Stimulated activated CD8-positive, alpha-beta memory T cell treated with anti-CD3 and anti-CD28 coated beads, Interleukin-15, amount 100 ng/mL, for 4 hours (primary cell): Measurements from ENCODE around the gene GNGT2.

Experiments used
- DNase-seq, 2 donors: peaks; one replicate each; pipeline ENCODE4 v3.0.0-alpha.2; 2020; ENCODE audit warnings: low read depth in 2 of 2

Gene GNGT2

DNA sequence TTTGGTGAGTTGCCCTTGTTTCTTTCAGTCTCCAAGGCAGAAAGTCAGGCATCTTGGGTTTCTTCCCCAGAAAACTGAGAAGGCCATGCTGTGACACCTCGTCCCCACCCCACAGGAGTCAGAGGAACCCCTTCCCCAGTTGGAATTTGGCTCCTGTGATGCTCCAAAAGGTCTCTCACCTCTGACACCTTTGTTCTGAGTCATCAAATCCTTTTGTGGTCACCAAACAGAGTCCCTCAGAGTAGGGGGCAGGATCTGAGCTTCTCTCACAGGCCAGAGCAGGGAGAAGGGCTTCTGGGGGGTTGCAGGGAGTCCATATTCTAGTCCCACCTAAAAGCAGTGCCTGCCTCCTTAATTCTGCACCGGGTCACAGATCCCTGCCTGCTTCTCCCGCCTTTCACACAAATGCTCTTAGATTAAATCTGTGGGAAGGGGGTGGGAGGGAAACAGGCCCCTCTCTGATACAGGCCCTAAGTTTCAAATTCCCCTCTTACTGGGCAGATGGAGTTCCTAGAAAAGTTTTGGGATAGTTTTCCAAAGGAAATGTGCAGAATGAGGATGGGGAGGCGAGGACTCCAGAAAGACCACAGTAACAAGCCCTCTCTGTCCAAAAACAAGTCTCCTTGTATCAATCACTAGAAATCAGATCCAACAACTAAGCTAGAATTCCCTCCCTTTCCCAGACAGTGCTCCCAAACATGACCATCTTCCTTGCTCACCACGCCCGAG, 18.9 kb upstream of the GNGT2 start:
- DNase-seq, result no peak

DNA sequence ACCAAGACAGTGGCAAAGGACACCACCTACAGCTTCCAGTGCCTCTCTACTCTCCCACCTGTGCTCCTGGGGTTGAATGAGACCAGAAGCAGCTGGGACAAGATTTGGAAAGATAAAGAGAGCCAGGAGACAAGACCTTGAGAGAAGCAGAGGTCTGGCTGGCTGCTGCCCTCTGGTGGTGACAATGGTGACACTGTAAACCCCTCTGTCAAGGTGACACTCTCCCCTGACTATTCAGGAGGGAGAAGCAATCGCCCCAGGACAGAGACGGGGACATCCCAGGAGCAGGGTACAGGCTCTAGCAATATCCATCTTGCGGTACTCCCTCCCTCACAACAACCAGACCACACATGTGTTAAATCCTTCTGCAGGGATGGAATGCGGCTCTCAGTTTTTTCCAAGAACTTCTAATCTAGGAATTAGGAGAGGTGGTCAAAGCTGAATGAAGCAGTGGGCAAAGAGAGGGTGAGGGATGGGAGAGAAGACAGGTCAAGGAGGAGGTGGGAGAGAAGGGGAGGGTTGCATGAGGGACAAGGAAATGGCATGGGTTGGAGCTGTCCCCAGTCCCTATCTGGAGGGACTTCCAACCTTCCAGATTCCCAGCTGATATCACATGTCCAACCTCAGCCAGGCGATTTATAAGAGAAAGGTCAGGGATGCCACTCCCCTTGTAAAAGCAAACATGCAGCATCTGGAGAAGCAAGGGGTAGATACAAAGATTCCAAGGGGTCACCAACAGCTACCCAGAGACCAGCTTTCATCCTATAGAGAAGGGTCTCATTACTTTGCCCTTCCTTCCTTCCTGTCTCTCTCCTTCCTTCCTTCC, 17.3 kb upstream of the GNGT2 start:
- peak in 1 of 2 donors; percentile 66 for DNase-seq

DNA sequence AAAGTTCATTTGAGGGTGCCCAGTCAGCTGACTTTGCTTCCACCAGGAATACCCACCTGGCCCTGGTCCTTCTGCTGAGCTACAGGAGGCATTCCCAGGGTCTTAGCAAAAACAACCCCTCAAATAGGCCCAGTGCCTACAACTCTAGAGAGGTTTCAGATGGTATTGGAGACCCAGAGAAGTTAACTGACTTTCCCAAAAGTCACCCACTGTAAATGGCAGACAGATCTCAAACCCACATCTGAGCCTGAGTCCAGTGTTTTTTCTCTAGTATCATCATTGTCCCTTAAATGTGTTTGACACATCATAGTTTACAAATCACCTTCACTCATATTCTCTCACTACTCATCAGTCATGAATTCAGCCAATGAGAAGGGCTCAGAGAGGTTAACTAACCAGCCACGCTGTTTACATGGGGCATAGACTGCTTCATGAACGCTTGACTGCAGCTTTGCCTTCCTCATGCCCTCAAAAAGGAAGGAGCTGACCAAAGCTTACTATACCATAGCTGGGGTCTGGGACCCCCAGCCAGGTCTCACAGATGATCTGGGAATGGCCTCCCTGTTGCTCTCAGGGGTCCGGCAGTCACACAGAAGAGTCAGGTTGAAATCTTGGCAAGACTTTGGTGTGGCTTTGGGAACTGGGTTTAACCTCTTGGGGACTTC, 16.5 kb upstream of the GNGT2 start:
- DNase-seq, result no peak

GRCh38 chr17:49225554-49226236, 15.3 kb upstream of the GNGT2 start:
- DNase-seq, result no peak

DNA sequence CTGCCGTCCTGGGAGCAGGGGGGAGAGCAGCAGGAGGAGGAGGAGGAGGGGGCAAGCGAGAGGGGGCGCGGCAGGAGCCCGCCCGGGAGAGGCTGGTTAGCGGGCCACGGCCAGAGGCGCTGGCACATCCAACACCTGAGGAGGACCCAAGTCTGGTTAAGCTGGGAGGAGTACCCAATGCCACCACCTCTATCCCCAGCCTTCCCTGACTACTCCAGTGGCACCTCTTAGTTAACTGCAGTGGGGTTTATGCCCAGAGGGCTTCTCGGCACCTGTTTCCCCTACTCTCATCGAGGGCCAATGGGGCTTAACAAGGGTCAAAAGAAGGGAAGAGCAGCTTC, 14.6 kb upstream of the GNGT2 start:
- DNase-seq, result no peak

- DNase-seq, result no peak
Observed at GRCh38 chr17:49224198-49224996, 14.0 kb upstream of the GNGT2 start.

GRCh38 chr17:49223517-49224197, 13.3 kb upstream of the GNGT2 start:
- DNase-seq, result no peak

DNA sequence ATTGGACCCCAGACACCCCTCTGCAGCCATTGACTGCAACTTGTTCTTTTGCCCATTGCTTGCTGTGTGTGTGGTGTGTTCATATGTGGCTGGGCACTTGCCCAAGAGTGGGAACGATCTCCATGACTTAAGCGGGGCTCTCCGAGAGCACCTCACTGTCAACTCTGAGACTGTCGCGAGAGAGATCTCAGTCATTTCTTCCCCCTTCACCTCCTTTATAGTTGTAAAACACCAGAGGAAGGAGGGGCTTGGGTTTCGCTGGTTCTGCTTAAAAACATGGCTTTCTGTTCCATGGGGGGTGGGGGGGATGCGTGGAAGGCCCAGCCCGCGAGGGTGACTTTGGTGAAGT, 12.8 kb upstream of the GNGT2 start:
- DNase-seq, result no peak

DNA sequence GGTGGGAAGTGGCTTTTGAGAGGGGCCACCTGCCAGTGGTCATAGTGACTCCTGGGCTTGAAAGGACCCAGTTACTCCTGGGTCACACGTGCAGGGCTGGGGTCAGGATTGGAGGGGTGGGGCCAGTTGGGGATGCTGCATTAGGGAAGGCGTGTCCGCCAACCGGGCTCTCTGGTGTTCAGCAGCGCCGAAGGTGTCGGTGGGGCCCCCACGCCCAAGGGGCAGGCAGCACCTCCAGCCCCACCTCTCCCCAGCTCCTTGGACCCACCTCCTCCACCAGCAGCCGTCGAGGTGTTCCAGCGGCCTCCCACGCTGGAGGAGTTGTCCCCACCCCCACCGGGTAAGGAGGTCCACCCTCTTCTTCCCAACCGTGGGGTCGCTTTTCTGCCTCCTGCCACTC, 9.6 kb upstream of the GNGT2 start:
- no peak for DNase-seq

- DNase-seq, result peak in 1 of 2 donors; percentile 42
Observed at GRCh38 chr17:49218941-49219913, 8.9 kb upstream of the GNGT2 start.

DNA sequence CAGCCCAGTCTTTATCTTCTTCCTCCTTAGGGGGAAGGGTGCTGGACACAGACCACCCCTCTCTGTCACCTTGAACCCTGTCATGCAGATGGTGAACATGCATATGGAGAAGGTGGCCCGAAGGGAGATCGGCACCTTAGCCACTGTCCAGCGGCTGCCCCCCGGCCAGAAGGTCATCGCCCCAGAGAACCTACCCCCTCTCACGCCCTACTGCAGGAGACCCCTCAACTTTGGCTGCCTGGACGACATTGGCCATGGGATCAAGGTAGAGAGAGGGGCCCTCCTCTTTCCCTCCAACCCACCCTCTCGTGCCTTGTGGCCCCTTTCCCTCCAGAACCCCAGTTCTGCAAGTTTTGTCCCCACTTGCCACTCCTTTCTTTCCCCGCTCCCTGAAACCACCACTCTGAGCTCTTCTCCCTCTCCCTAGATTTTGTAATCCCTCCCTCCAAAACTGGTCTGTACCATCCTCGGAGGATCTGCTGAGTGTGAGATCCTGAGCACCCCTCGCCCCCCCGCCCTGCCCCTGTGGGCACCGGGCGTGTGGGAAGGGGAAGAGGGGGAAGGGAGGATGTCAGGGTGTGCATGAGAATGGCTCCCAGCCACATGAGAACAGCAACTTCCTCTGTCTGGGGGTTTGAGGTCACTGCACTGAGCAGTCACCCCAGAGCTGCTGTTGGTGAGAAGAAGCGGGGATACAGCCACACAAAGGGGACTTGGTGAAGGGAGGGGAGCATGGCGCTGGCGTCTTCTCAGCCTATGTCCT, 7.5 kb upstream of the GNGT2 start:
- peak; percentile 51 to 55 for DNase-seq

- DNase-seq, result no peak
Observed at GRCh38 chr17:49216953-49217650, 6.7 kb upstream of the GNGT2 start.

DNA sequence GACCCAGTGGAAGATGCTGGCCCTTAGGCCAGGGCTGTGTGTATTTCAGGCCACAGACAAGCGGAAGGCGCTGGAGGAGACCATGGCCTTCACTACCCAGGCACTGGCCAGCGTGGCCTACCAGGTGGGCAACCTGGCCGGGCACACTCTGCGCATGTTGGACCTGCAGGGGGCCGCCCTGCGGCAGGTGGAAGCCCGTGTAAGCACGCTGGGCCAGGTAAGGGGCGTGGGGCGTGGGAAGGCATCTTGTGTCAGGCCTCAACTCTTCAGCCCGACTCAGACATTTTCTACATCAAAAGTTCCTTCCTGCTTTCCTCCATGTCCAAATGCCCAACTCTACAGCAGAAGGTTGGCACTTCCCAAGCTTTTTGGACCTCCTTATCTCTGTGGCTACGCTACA, 6.1 kb upstream of the GNGT2 start:
- DNase-seq, result no peak

DNA sequence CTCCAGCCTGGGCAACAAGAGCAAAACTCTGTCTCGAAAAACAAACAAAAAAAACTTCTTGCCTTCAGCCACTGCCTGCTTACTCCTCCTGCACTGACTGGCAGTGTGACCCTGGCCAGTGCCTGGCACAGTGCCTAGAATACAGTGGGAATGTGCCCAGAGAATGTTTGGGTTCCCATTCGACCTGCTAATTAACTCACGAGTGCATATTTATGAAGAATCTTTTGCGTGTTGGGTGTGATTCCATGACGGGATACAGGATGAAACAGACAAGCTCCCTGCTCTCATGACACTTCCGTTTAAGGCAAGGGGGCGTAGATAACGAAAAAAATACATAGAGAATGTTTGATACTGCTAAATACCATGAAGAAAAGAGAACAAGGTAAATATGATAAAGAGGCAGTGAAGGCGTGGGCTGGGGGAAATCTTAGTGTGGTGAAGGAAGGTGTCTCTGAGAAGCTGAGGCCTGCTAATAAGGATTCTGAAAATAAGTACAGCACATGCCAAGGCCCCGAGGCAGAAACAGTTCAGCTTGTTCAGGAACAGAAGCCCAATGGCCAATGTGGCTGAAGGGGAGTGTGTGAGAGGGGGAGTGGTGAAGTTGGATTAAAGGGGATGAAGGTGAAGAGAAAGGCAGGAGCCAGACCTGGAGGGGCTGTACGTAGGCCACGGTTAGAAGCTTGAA, 4.4 kb upstream of the GNGT2 start:
- no peak for DNase-seq

DNA sequence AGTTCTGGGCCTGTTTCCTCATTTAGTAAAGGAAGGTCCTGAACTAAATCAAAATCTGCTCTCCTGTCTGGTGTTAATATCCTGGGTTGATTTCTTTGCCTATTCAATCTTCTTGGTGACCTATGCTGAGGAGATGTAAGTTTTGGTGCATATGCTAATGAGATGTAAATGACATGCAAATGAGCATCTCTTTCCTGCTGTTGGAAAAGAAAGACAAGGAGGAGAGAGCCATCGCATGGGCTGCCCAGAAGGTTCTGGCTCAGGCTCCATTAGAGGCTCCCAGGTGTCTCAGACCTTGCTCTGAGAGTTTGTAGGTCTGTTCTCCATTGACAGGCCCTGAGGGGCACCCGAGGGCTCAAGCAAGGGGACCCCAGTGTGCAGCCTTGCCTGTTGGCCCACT, 3.5 kb upstream of the GNGT2 start:
- DNase-seq, result no peak

- no peak for DNase-seq
Observed at GRCh38 chr17:49213399-49213798, 3.0 kb upstream of the GNGT2 start.

DNA sequence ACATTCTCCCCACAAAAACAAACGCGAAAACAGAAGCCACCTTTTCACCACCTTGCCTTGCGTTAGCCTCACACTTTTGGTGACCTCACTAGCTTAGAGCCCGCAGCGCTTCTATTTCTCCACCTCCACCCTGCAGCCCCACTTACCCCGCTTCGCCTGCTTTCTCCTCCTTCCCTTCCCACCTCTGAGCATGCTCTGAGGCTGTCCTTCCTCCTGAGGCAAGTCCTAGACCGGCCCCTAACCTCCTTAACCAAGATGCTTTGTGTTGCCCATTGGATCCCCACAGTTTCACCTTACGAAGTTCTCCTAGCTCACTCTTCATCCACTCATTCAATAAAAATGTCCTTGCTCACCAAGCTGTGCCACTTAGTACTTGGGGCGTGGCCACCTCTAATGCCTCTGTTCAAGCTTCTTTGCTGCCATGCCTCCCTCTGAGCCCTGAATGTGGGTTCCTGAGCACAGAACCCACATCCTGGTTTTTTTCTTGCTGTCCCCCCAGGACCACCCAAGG, 1.3 kb downstream of the GNGT2 start:
- no peak for DNase-seq

DNA sequence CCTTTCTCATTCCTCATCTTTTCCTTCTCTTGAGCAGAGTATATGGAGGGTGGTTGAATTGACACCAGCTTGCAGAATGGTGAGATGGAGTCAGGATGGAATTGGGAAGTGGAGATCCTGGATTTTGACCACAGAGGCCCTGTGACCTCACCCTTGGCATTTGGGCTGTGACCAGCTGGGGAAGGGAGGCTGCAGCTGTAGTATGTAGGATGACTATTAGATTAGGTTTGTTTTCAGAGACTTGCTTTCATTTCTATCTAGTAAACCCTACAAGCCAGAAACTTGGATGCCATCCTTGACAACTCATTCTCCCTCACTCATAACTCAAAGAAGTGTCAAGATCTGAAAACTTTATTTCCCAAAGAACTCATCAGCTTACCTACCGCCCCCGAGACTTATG, 5.9 kb downstream of the GNGT2 start:
- DNase-seq, result no peak
